Measurements from ENCODE around the gene SGSH.
"Not testable (repeated sequence)": the region's sequence is repeated elsewhere in the genome, so short reads cannot be mapped to it uniquely, and the experiment has no call there.

The SGSH gene

GRCh38 chr17:80220054-80220735, at the start of gene SGSH, which contains the start of gene SLC26A11:
SGSH (minus strand) TSS chr17:80220333; CDS start chr17:80220313, 20 bp downstream.
SLC26A11 (plus strand) TSS chr17:80220427; CDS start chr17:80221561, 1,134 bp downstream.
- DNase-seq (ENCODE audit: low spot score), result peak; percentile 42

- DNase-seq (ENCODE audit: low spot score), result no peak
These were observed 49.3 kb upstream of the SGSH start for GRCh38 chr17:80269405-80269807.

GRCh38 chr17:80268427-80268826, 48.3 kb upstream of the SGSH start:
- DNase-seq (ENCODE audit: low spot score), result no peak

GRCh38 chr17:80267391-80267790, 47.3 kb upstream of the SGSH start:
- no peak for DNase-seq (ENCODE audit: low spot score)

- no peak for DNase-seq (ENCODE audit: low spot score)
These were observed 45.3 kb upstream of the SGSH start for GRCh38 chr17:80265205-80266068.

GRCh38 chr17:80264205-80265075, 44.3 kb upstream of the SGSH start:
- no peak for DNase-seq (ENCODE audit: low spot score)

GRCh38 chr17:80263253-80264204, 43.4 kb upstream of the SGSH start:
- no peak for DNase-seq (ENCODE audit: low spot score)

GRCh38 chr17:80262775-80263244, 42.7 kb upstream of the SGSH start:
- no peak for DNase-seq (ENCODE audit: low spot score)

- no peak for DNase-seq (ENCODE audit: low spot score)
These were observed 42.2 kb upstream of the SGSH start for GRCh38 chr17:80262291-80262690.

GRCh38 chr17:80261895-80262279, 41.8 kb upstream of the SGSH start:
- no peak for DNase-seq (ENCODE audit: low spot score)

- DNase-seq (ENCODE audit: low spot score), result peak; percentile 57
These were observed 41.2 kb upstream of the SGSH start for GRCh38 chr17:80261159-80261894.

GRCh38 chr17:80260791-80261158, 40.6 kb upstream of the SGSH start, which contains the start of gene RNF213:
RNF213 (plus strand) TSS chr17:80260852; CDS start chr17:80263682, 2,830 bp downstream.
- DNase-seq (ENCODE audit: low spot score), result no peak

- no peak for DNase-seq (ENCODE audit: low spot score)
These were observed 40.0 kb upstream of the SGSH start for GRCh38 chr17:80260069-80260535.

- no peak for DNase-seq (ENCODE audit: low spot score)
These were observed 39.4 kb upstream of the SGSH start for GRCh38 chr17:80259457-80260068.

- not testable (repeated sequence) for DNase-seq (ENCODE audit: low spot score)
These were observed 38.2 kb upstream of the SGSH start for GRCh38 chr17:80258296-80258695.

- no peak for DNase-seq (ENCODE audit: low spot score)
These were observed 37.6 kb upstream of the SGSH start for GRCh38 chr17:80257716-80258213.

- DNase-seq (ENCODE audit: low spot score), result no peak
These were observed 35.9 kb upstream of the SGSH start for GRCh38 chr17:80256034-80256350.

GRCh38 chr17:80254396-80255251, 34.5 kb upstream of the SGSH start:
- DNase-seq (ENCODE audit: low spot score), result no peak

All from cerebellar cortex (tissue), 1 donor.